HEK293T (cell line): ENCODE data around the gene ARL8A.

Source experiments
- CTCF ChIA-PET: fragments of 350-600 bp; formaldehyde crosslinking; extraction: SDS; loops from one replicate; lab custom pipeline; 2021; ENCODE audit warnings: antibody characterized with exemption, inconsistent platforms; lab: Yijun Ruan, JAX
- POLR2A ChIA-PET: fragments of 350-600 bp; formaldehyde crosslinking; extraction: SDS; loops from one replicate; lab custom pipeline; 2020; ENCODE audit warnings: antibody characterized with exemption, inconsistent platforms; lab: Yijun Ruan, JAX
- DNase-seq: peaks from one replicate; pipeline ENCODE4 v3.0.0; 2012; ENCODE audit warnings: mixed read lengths; ENCODE audit errors: extremely low spot score
- ARNT ChIP-seq: fragments of 450-650 bp; IDR thresholded peaks from 2 replicates; pipeline ENCODE4 v1.6.1; 2017; ENCODE audit warnings: mild to moderate bottlenecking
- BHLHE40 ChIP-seq: fragments of 450-650 bp; IDR thresholded peaks from 2 replicates; pipeline ENCODE4 v1.6.1; 2016; ENCODE audit warnings: mild to moderate bottlenecking, moderate library complexity, borderline replicate concordance
- CTBP1 ChIP-seq: fragments of 450-650 bp; IDR thresholded peaks from 2 replicates; pipeline ENCODE4 v1.6.1; 2016; ENCODE audit warnings: borderline replicate concordance
- ELF4 ChIP-seq: fragments of 450-650 bp; IDR thresholded peaks from 2 replicates; pipeline ENCODE4 v1.6.1; 2017; ENCODE audit warnings: antibody characterized with exemption
- FOXA1 ChIP-seq: fragments of 450-650 bp; IDR thresholded peaks from 2 replicates; pipeline ENCODE4 v1.6.1; 2016; ENCODE audit warnings: mild to moderate bottlenecking
- FOXK2 ChIP-seq: fragments of 450-650 bp; IDR thresholded peaks from 2 replicates; pipeline ENCODE4 v1.6.1; 2016; ENCODE audit warnings: mild to moderate bottlenecking
- FOXM1 ChIP-seq: fragments of 450-650 bp; IDR thresholded peaks from 2 replicates; pipeline ENCODE4 v1.6.1; 2017; ENCODE audit warnings: mild to moderate bottlenecking, borderline replicate concordance
- HDGF ChIP-seq: fragments of 450-650 bp; IDR thresholded peaks from 2 replicates; pipeline ENCODE4 v1.6.1; 2017; ENCODE audit warnings: antibody characterized with exemption, borderline replicate concordance
- L3MBTL2 ChIP-seq: fragments of 450-650 bp; conservative IDR thresholded peaks from 2 replicates; pipeline ENCODE4 v1.6.1; 2016; ENCODE audit warnings: mild to moderate bottlenecking
- LEF1 ChIP-seq: fragments of 450-650 bp; IDR thresholded peaks from 2 replicates; pipeline ENCODE4 v1.6.1; 2017; ENCODE audit warnings: mild to moderate bottlenecking, borderline replicate concordance
- NFRKB ChIP-seq: fragments of 450-650 bp; IDR thresholded peaks from 2 replicates; pipeline ENCODE4 v1.6.1; 2016; ENCODE audit warnings: mild to moderate bottlenecking, moderate library complexity
- SP1 ChIP-seq: fragments of 450-650 bp; IDR thresholded peaks from 2 replicates; pipeline ENCODE4 v1.6.1; 2017
- SUZ12 ChIP-seq: fragments of 450-650 bp; IDR thresholded peaks from 2 replicates; pipeline ENCODE4 v1.6.1; 2016; ENCODE audit warnings: mild to moderate bottlenecking
- TARDBP ChIP-seq: fragments of 450-650 bp; IDR thresholded peaks from 2 replicates; pipeline ENCODE4 v1.6.1; 2016
- ZNF384 ChIP-seq: fragments of 450-650 bp; IDR thresholded peaks from 2 replicates; pipeline ENCODE4 v1.6.1; 2016
- TF ChIP-seq, protein P1 (sequence below): fragments of 450-650 bp; IDR thresholded peaks from 2 replicates; pipeline ENCODE4 v1.6.1; 2016

The ARL8A gene

DNA sequence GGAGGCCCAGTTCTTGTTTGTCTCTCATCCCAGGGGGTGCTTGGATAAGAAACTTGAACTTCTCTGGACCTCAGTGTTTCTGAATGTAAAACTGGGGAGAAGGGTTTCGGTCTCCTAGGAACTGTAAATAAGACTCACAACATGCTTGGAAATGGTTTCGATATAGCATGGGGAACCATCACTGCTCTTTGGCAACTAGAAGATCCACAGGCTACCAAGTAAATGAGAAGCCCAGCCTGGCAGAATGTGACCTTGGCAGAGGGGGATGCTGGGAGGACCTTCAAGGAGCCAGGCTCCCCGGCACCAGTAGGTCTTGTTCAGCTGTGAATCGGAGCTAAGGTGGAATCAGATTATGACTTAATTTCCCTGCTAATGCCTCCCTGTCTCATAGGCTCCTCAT is 3.7 kb downstream of the ARL8A start:
- ChIA-PET POLR2A (no interaction called here), CTCF (interaction anchor here (0.6 kb wide), 1 partner anchor 264 kb away, joined by 6 read pairs; no protein-coding TSS in a partner anchor)
- no peak for DNase-seq
- TF ChIP-seq L3MBTL2 (no peak), ARNT (no peak), CTBP1 (no peak), ZNF384 (no peak), ELF4 (no peak), LEF1 (no peak), SUZ12 (no peak), TARDBP (no peak), HDGF (no peak)
- TF ChIP-seq, protein P1, sequence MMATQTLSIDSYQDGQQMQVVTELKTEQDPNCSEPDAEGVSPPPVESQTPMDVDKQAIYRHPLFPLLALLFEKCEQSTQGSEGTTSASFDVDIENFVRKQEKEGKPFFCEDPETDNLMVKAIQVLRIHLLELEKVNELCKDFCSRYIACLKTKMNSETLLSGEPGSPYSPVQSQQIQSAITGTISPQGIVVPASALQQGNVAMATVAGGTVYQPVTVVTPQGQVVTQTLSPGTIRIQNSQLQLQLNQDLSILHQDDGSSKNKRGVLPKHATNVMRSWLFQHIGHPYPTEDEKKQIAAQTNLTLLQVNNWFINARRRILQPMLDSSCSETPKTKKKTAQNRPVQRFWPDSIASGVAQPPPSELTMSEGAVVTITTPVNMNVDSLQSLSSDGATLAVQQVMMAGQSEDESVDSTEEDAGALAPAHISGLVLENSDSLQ, result no peak

DNA sequence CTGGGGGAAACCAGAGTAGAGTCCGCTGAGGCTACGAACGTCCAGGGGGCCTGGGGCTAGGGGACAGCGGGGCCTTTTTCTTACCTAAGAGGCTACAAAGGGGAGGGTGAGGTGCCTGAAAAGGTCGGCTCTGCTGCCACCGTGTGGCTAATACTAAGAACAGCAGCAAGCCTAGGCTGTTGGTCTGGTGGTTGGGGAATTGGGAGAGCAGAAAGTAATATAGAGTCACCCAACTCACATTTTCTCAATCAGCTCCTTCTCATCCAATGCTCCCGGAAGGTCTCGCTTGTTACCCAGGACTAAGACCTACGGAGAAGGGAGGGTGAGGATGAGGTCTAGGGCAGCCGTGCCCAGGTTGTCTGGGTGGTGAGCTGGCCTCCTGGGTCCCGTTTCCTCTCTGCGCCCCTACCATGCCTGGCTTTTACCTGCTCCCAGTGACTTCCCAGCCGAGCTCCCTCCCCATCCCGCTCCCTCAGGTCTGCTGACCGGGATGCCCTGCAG is 9.3 kb downstream of the ARL8A start:
- TF ChIP-seq ZNF384, result no peak
- TF ChIP-seq SP1, result no peak
- no peak for TF ChIP-seq FOXK2
- TF ChIP-seq, protein P1, result no peak
- no peak for TF ChIP-seq BHLHE40
- no peak for TF ChIP-seq L3MBTL2
- TF ChIP-seq HDGF, result no peak
- TF ChIP-seq SUZ12, result no peak
- TF ChIP-seq TARDBP, result no peak
- no peak for TF ChIP-seq ARNT
- TF ChIP-seq FOXA1, result no peak
- no peak for TF ChIP-seq LEF1
- no peak for TF ChIP-seq ELF4
- TF ChIP-seq NFRKB, result no peak
- TF ChIP-seq CTBP1, result no peak
- no peak for TF ChIP-seq FOXM1
- ChIA-PET CTCF (interaction anchor here (0.6 to 2.5 kb wide), 12 partner anchors 8 to 261 kb away, joined by 3 to 16 read pairs (median 4); no protein-coding TSS in a partner anchor), POLR2A (interaction anchor here (3.3 kb wide), 1 partner anchor 9 kb away, joined by 14 read pairs; the partner anchor contains the start of gene ARL8A)
- peak; percentile 90 for DNase-seq

DNA sequence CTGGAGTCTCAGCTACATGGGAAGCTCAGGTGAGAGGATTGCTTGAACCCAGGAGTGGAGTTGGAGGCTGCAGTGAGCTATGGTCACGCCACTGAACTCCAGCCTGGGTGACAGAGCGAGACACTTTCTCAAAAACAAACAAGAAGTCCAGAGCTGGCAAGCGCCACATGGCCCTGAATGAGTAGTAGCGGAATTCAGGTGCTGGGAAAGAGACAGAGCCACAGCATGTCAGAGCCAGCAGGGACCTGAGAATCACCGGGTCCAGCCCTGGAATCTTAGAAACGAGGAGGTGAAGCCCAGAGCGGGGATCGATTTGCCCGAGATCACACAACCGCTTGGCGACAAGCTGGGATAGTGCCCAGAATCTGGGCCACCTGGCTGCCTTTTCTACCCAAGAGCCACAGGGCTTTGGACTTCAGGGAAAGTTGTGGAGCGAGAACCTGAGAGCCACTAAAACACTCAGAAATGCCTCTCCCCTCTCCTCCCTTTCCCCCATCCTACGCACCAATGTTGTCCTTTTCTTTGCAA is 9.8 kb downstream of the ARL8A start:
- CTCF ChIA-PET, result interaction anchor here (0.6 to 2.5 kb wide), 6 partner anchors 20 to 135 kb away, joined by 3 to 16 read pairs (median 3); no protein-coding TSS in a partner anchor
- TF ChIP-seq, protein P1, result no peak
- TF ChIP-seq FOXM1 (no peak), FOXA1 (no peak), NFRKB (no peak), ELF4 (no peak), FOXK2 (no peak), SUZ12 (no peak), TARDBP (no peak), SP1 (no peak), CTBP1 (no peak), ZNF384 (no peak), ARNT (no peak), HDGF (no peak), L3MBTL2 (no peak), BHLHE40 (no peak), LEF1 (no peak)
- POLR2A ChIA-PET, result interaction anchor here (3.3 kb wide), 1 partner anchor 10 kb away, joined by 14 read pairs; the partner anchor contains the start of gene ARL8A
- no peak for DNase-seq

DNA sequence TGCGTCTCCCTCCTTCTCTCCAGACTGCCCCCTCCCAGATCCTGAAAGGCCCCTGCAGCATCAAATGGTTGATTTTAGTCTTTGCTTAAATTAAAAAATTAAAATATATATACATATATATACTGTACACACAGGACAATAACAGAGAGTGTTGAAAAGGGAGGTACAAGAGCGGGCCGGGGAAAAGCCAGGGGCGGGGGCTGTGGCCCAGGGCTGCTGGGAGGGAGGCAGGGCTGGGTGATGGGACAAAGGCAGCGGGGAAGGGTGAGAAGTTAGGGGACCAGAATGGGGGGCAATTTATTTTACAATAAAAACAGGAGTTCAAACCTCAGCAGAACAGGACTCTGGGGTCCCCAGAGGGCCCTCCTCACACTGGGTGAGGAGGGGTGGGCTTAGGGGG is 10.5 kb downstream of the ARL8A start:
- no peak for TF ChIP-seq SUZ12
- TF ChIP-seq L3MBTL2, result no peak
- TF ChIP-seq TARDBP, result no peak
- TF ChIP-seq BHLHE40, result no peak
- TF ChIP-seq HDGF, result no peak
- no peak for TF ChIP-seq FOXK2
- no peak for TF ChIP-seq SP1
- TF ChIP-seq FOXA1, result no peak
- no peak for TF ChIP-seq FOXM1
- no peak for TF ChIP-seq ZNF384
- TF ChIP-seq ELF4, result no peak
- TF ChIP-seq CTBP1, result no peak
- no peak for TF ChIP-seq ARNT
- TF ChIP-seq, protein P1, result no peak
- no peak for TF ChIP-seq LEF1
- no peak for TF ChIP-seq NFRKB
- CTCF ChIA-PET, result interaction anchor here (0.5 to 0.6 kb wide), 3 partner anchors 51 to 133 kb away, joined by 3 read pairs; no protein-coding TSS in a partner anchor
- POLR2A ChIA-PET, result interaction anchor here (3.3 kb wide), 1 partner anchor 11 kb away, joined by 14 read pairs; the partner anchor contains the start of gene ARL8A
- DNase-seq, result no peak

DNA sequence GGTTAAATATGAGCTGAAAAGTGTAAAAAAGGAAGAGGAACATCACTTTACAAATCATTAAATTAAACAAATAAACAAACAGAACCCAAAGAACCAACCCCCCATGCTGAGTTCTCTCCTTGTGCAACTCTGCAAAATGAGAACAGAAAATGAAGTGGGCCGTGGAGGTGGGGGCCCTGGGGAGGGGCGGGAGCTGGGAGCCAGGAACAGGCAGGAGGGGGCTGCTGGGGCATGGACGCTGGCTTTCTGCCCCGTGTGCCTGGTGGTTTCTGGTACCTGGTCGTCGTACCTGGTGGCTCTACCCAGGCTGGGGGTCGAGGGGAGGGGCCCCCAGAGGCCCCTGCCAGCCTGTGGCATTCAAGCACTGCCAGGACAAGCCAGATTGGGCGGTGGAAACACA is 11.0 kb downstream of the ARL8A start:
- CTCF ChIA-PET, result interaction anchor here (0.7 kb wide), 1 partner anchor 21 kb away, joined by 5 read pairs; no protein-coding TSS in a partner anchor
- DNase-seq, result no peak
- POLR2A ChIA-PET, result no interaction called here

More for the DNA sequence above, 11.0 kb downstream of the ARL8A start:
- no peak for TF ChIP-seq TARDBP
- no peak for TF ChIP-seq SP1
- TF ChIP-seq LEF1, result no peak
